Myometrial cell (primary cell): ENCODE measurements around the gene ALG10B. TPM values are rescaled to one million over a fixed set of nuclear protein-coding genes. Genes with fewer than 3 reads are reported as not detected.

Experiments used
- total RNA-seq: library from RNA; depleted of rRNA; stranded (reverse); fragments of >200 nt; gene quantifications from 2 replicates; pipeline ENCODE4 v1.2.3, GENCODE V29; 2015

ALG10B gene
- total RNA-seq: 0.86 and 1.6 TPM in 2 replicates

GRCh38 chr12:38316391-38317129, at the start of gene ALG10B:
Gene ALG10B (plus strand): TSS chr12:38316774. CDS start chr12:38316894, 120 bp downstream.

